Eye (tissue), 1 donor: Measurements from ENCODE around the gene IRAG1.
A peak's percentile ranks its signal among the peaks of the same experiment; 100 is the strongest.
"Not testable (repeated sequence)": the region's sequence is repeated elsewhere in the genome, so short reads cannot be mapped to it uniquely, and the experiment has no call there.

Experiments
- DNase-seq: peaks from one replicate; pipeline ENCODE4 v3.0.0-alpha.2; 2015

IRAG1 gene

GRCh38 chr11:10699072-10699471 is 5.5 kb upstream of the IRAG1 start:
- no peak for DNase-seq

- no peak for DNase-seq
Observed at GRCh38 chr11:10697323-10697620, 3.7 kb upstream of the IRAG1 start.

GRCh38 chr11:10696468-10697322 is 3.1 kb upstream of the IRAG1 start:
- no peak for DNase-seq

GRCh38 chr11:10695833-10696232 is 2.3 kb upstream of the IRAG1 start:
- DNase-seq = no peak

GRCh38 chr11:10694486-10695239 is 1.1 kb upstream of the IRAG1 start:
- DNase-seq = no peak

GRCh38 chr11:10692531-10693115 is 932 bp downstream of the IRAG1 start:
- DNase-seq = no peak

GRCh38 chr11:10688401-10688800 is 5.2 kb downstream of the IRAG1 start:
- DNase-seq = no peak

GRCh38 chr11:10686311-10686710 is 7.2 kb downstream of the IRAG1 start:
- no peak for DNase-seq

- DNase-seq = no peak
Observed at GRCh38 chr11:10683429-10683828, 10.1 kb downstream of the IRAG1 start.

- DNase-seq = no peak
Observed at GRCh38 chr11:10680956-10681487, 12.5 kb downstream of the IRAG1 start.

GRCh38 chr11:10680279-10680678 is 13.3 kb downstream of the IRAG1 start:
- not testable (repeated sequence) for DNase-seq

- DNase-seq = no peak
Observed at GRCh38 chr11:10679644-10680043, 13.9 kb downstream of the IRAG1 start.

- DNase-seq = no peak
Observed at GRCh38 chr11:10678101-10678500, 15.5 kb downstream of the IRAG1 start.

- no peak for DNase-seq
Observed at GRCh38 chr11:10676919-10677318, 16.6 kb downstream of the IRAG1 start.

- no peak for DNase-seq
Observed at GRCh38 chr11:10674911-10675440, 18.6 kb downstream of the IRAG1 start.

GRCh38 chr11:10674440-10674855 is 19.1 kb downstream of the IRAG1 start:
- no peak for DNase-seq

GRCh38 chr11:10673501-10674062 is 20.0 kb downstream of the IRAG1 start:
- DNase-seq = no peak

GRCh38 chr11:10670099-10670498 is 23.5 kb downstream of the IRAG1 start:
- DNase-seq = no peak

GRCh38 chr11:10669258-10670033 is 24.1 kb downstream of the IRAG1 start:
- DNase-seq = peak; percentile 60

GRCh38 chr11:10667521-10667885 is 26.1 kb downstream of the IRAG1 start:
- DNase-seq = no peak

- no peak for DNase-seq
Observed at GRCh38 chr11:10666556-10667520, 26.7 kb downstream of the IRAG1 start.
